H1 (cell line): ENCODE data around the gene BTG2. TPM values are rescaled to one million over a fixed set of nuclear protein-coding genes. Genes with fewer than 3 reads are reported as not detected.
A peak's percentile ranks its signal among the peaks of the same experiment; 100 is the strongest.

Experiments used
- CTCF ChIA-PET: fragments of 300-600 bp; sonication (Branson Sonifier 250); formaldehyde crosslinking; loops from one replicate; lab custom pipeline; 2021; ENCODE audit not compliant: partially characterized antibody; lab: Charles Lee
- POLR2A ChIA-PET: fragments of 300-600 bp; sonication (Branson Sonifier 250); formaldehyde crosslinking; loops from one replicate; lab custom pipeline; 2021; ENCODE audit warnings: inconsistent platforms; ENCODE audit not compliant: partially characterized antibody; lab: Charles Lee
- DNase-seq, 2 experiments: peaks; one replicate each; pipeline versions ENCODE4 v3.0.0 to v3.0.0-alpha.2; 2010 to 2022; ENCODE audit warnings: low spot score in 2 of 2, low read depth in 1 of 2, mixed read lengths in 1 of 2
- FAIRE-seq: peaks from 2 replicates; lab custom pipeline; 2011; peaks lifted over from hg19 to GRCh38; lab: Jason Lieb, UNC
- H2AFZ ChIP-seq: 2 replicates; pipeline ENCODE4 v1.8.1; 2012; ENCODE audit warnings: low read length, inconsistent platforms
- H2AK5ac ChIP-seq: 2 replicates; pipeline ENCODE4 v1.6.1; 2013; ENCODE audit warnings: low read depth, low read length
- H2BK120ac ChIP-seq: replicated peaks from 2 replicates; pipeline ENCODE3; 2013; ENCODE audit warnings: low read depth, low read length, inconsistent platforms
- H2BK12ac ChIP-seq: 2 replicates; pipeline ENCODE4 v1.6.1; 2013; ENCODE audit warnings: low read depth, low read length
- H2BK15ac ChIP-seq: 2 replicates; pipeline ENCODE4 v1.6.1; 2013; ENCODE audit warnings: low read length
- H2BK20ac ChIP-seq: 2 replicates; pipeline ENCODE4 v1.6.1; 2013; ENCODE audit warnings: low read length
- H2BK5ac ChIP-seq: 2 replicates; pipeline ENCODE4 v1.6.1; 2013; ENCODE audit warnings: low read depth, low read length
- H3K14ac ChIP-seq: 2 replicates; pipeline ENCODE4 v1.6.1; 2013; ENCODE audit warnings: inconsistent platforms; ENCODE audit not compliant: insufficient read length
- H3K18ac ChIP-seq: 2 replicates; pipeline ENCODE4 v1.6.1; 2013; ENCODE audit warnings: low read length; ENCODE audit errors: extremely low read depth
- H3K23ac ChIP-seq: 2 replicates; pipeline ENCODE4 v1.6.1; 2013; ENCODE audit warnings: inconsistent platforms; ENCODE audit not compliant: insufficient read length
- H3K23me2 ChIP-seq: 2 replicates; pipeline ENCODE4 v1.6.1; 2013; ENCODE audit warnings: low read depth, low read length
- H3K27ac ChIP-seq: 2 replicates; pipeline ENCODE4 v1.6.1; 2011; ENCODE audit warnings: low read depth, low read length, inconsistent platforms
- H3K27me3 ChIP-seq, 4 experiments: replicated peaks in 1 of 4; 1 replicate in 1 of 4; 2 replicates in 3 of 4; pipeline versions ENCODE4 v1.6.1 to v1.8.1; 2011 to 2013; ENCODE audit warnings: low read length in 3 of 4, mild to moderate bottlenecking in 3 of 4, inconsistent platforms in 2 of 4, mixed read lengths in 2 of 4, moderate library complexity in 1 of 4; ENCODE audit not compliant: control insufficient read depth in 3 of 4, insufficient read depth in 3 of 4; ENCODE audit errors: extremely low read depth in 1 of 4
- H3K36me3 ChIP-seq, 4 experiments: 2 replicates each; pipeline versions ENCODE4 v1.6.1 to v1.8.1; 2011 to 2013; ENCODE audit warnings: mild to moderate bottlenecking in 4 of 4, low read length in 3 of 4, moderate library complexity in 2 of 4, control low read depth in 1 of 4, inconsistent platforms in 1 of 4; ENCODE audit not compliant: insufficient read depth in 4 of 4, control insufficient read depth in 2 of 4
- H3K4ac ChIP-seq: replicated peaks from 2 replicates; pipeline ENCODE3; 2013; ENCODE audit warnings: low read length, low read depth, mixed read lengths, inconsistent platforms; ENCODE audit not compliant: insufficient read length
- H3K4me1 ChIP-seq, 4 experiments: replicated peaks in 1 of 4; 1 replicate in 1 of 4; 2 replicates in 3 of 4; pipeline versions ENCODE4 v1.6.1 to v1.8.1; 2011 to 2013; ENCODE audit warnings: low read length in 3 of 4, inconsistent platforms in 2 of 4, mixed read lengths in 1 of 4; ENCODE audit not compliant: insufficient read depth in 4 of 4, control insufficient read depth in 3 of 4
- H3K4me2 ChIP-seq, 2 experiments: 2 replicates each; pipeline versions ENCODE4 v1.6.1 to v1.8.1; 2011 to 2013; ENCODE audit warnings: low read depth in 2 of 2, low read length in 2 of 2, control low read depth in 1 of 2, inconsistent platforms in 1 of 2, mild to moderate bottlenecking in 1 of 2; ENCODE audit not compliant: insufficient read depth in 1 of 2
- H3K4me3 ChIP-seq, 4 experiments: fragments of 200-600, 300-600 bp in 1 of 4; sonication (generic), shearing (Covaris generic), sonication (Bioruptor Twin) in 1 of 4; 2 replicates each; pipeline versions ENCODE4 v1.5.1 to v1.8.1; 2011 to 2016; ENCODE audit warnings: low read length in 4 of 4, low read depth in 3 of 4, control low read depth in 2 of 4, inconsistent platforms in 2 of 4, mild to moderate bottlenecking in 2 of 4, mixed read lengths in 1 of 4, moderate library complexity in 1 of 4; ENCODE audit not compliant: insufficient read depth in 2 of 4; ENCODE audit errors: extremely low read depth in 1 of 4
- H3K56ac ChIP-seq: replicated peaks from 2 replicates; pipeline ENCODE3; 2013; ENCODE audit warnings: low read depth, mild to moderate bottlenecking, mixed read lengths, low read length, inconsistent platforms; ENCODE audit not compliant: insufficient read length
- H3K79me1 ChIP-seq: 2 replicates; pipeline ENCODE4 v1.6.1; 2013; ENCODE audit warnings: low read depth, low read length, control low read depth
- H3K79me2 ChIP-seq, 2 experiments: 2 replicates each; pipeline versions ENCODE4 v1.6.1 to v1.8.1; 2012 to 2013; ENCODE audit warnings: low read length in 2 of 2, mild to moderate bottlenecking in 2 of 2, inconsistent platforms in 1 of 2; ENCODE audit not compliant: insufficient read depth in 2 of 2, control insufficient read depth in 1 of 2
- H3K9ac ChIP-seq, 4 experiments: replicated peaks in 1 of 4; 1 replicate in 1 of 4; 2 replicates in 3 of 4; pipeline versions ENCODE4 v1.6.1 to v1.8.1; 2011 to 2013; ENCODE audit warnings: low read depth in 3 of 4, low read length in 3 of 4, control low read depth in 2 of 4, mild to moderate bottlenecking in 2 of 4, moderate library complexity in 2 of 4, inconsistent platforms in 1 of 4; ENCODE audit errors: extremely low read depth in 1 of 4
- H3K9me3 ChIP-seq, 2 experiments: 2 replicates each; pipeline versions ENCODE4 v1.6.1 to v1.8.1; 2012 to 2013; ENCODE audit warnings: mild to moderate bottlenecking in 2 of 2, moderate library complexity in 2 of 2, control low read depth in 1 of 2, inconsistent platforms in 1 of 2, low read depth in 1 of 2, low read length in 1 of 2, mixed read lengths in 1 of 2; ENCODE audit not compliant: insufficient read depth in 2 of 2
- H4K20me1 ChIP-seq, 2 experiments: replicated peaks in 1 of 2; 2 replicates each; pipeline versions ENCODE3 to v1.8.1; 2011 to 2013; ENCODE audit warnings: inconsistent platforms in 2 of 2, low read length in 2 of 2, mild to moderate bottlenecking in 1 of 2; ENCODE audit not compliant: insufficient read depth in 2 of 2, control insufficient read depth in 1 of 2
- H4K5ac ChIP-seq: 2 replicates; pipeline ENCODE4 v1.6.1; 2013; ENCODE audit warnings: low read length, low read depth, mixed read lengths, inconsistent platforms; ENCODE audit not compliant: insufficient read length
- H4K8ac ChIP-seq: 2 replicates; pipeline ENCODE4 v1.8.0; 2013; ENCODE audit warnings: mild to moderate bottlenecking, moderate library complexity, low read length, inconsistent platforms; ENCODE audit not compliant: insufficient read depth; ENCODE audit errors: extremely low read depth
- H4K91ac ChIP-seq: replicated peaks from 2 replicates; pipeline ENCODE3; 2013; ENCODE audit warnings: low read length, mixed read lengths, inconsistent platforms; ENCODE audit not compliant: insufficient read length
- ATF3 ChIP-seq: IDR thresholded peaks from 2 replicates; pipeline ENCODE4 v1.6.1; 2011; ENCODE audit warnings: low read depth, mild to moderate bottlenecking, low read length; ENCODE audit not compliant: insufficient read depth
- CBX8 ChIP-seq: fragments of 300-800, 300-1000 bp; sonication (generic); IDR thresholded peaks from 2 replicates; pipeline ENCODE4 v1.7.1; 2016; ENCODE audit warnings: low read depth, low read length, borderline replicate concordance
- CTCF ChIP-seq, 3 experiments: IDR thresholded peaks; 1 replicate in 2 of 3; 2 replicates in 1 of 3; pipeline versions ENCODE4 v1.5.1 to v1.6.1; 2011; ENCODE audit warnings: low read length in 3 of 3, mild to moderate bottlenecking in 3 of 3, inconsistent platforms in 2 of 3, low read depth in 1 of 3, moderate library complexity in 1 of 3; ENCODE audit not compliant: insufficient read depth in 1 of 3; ENCODE audit errors: control extremely low read depth in 1 of 3
- E2F6 ChIP-seq: IDR thresholded peaks from 2 replicates; pipeline ENCODE4 v1.6.1; 2012; ENCODE audit warnings: inconsistent platforms
- HDAC2 ChIP-seq, 2 experiments: fragments of 300-600 bp in 1 of 2; sonication (generic) in 1 of 2; IDR thresholded peaks; 2 replicates each; pipeline ENCODE4 v1.6.1; 2011 to 2012; ENCODE audit warnings: low read depth in 2 of 2, low read length in 2 of 2, mild to moderate bottlenecking in 2 of 2, moderate library complexity in 2 of 2, borderline replicate concordance in 1 of 2, inconsistent platforms in 1 of 2
- JUN ChIP-seq: IDR thresholded peaks from 2 replicates; pipeline ENCODE4 v1.6.1; 2011; ENCODE audit warnings: low read depth, mild to moderate bottlenecking, improper control_type of control experiment, low read length
- JUND ChIP-seq: IDR thresholded peaks from 2 replicates; pipeline ENCODE4 v1.6.1; 2011; ENCODE audit warnings: mild to moderate bottlenecking, improper control_type of control experiment, low read length
- RBBP5 ChIP-seq: IDR thresholded peaks from 2 replicates; pipeline ENCODE4 v1.7.1; 2012; ENCODE audit warnings: low read depth, mild to moderate bottlenecking, inconsistent platforms, low read length, moderate library complexity, borderline replicate concordance
- RXRA ChIP-seq: IDR thresholded peaks from 2 replicates; pipeline ENCODE4 v1.6.1; 2011; ENCODE audit warnings: low read depth, mild to moderate bottlenecking, low read length, moderate library complexity; ENCODE audit not compliant: insufficient read depth
- WGBS, 2 experiments: shearing (Covaris generic) in 1 of 2; methylation state at CpG; one replicate each; pipeline versions ENCODE4 v1.1.6 to v1.1.7; 2013 to 2015; ENCODE audit warnings: low lambda C conversion rate in 2 of 2, mixed read lengths in 2 of 2, inconsistent platforms in 1 of 2, low coverage in 1 of 2, missing lambda C conversion rate in 1 of 2; ENCODE audit not compliant: insufficient replicate concordance in 2 of 2, insufficient coverage in 1 of 2, insufficient read length in 1 of 2; ENCODE audit errors: extremely low coverage in 1 of 2, missing lambda C conversion rate in 1 of 2; 5-methylcytosine and 5-hydroxymethylcytosine counted together
- polyA plus RNA-seq, 7 experiments: library from polyadenylated mRNA; depleted of rRNA in 3 of 7; stranded (reverse) in 5 of 7; unstranded in 2 of 7; fragments of >200 nt in 5 of 7; fragments of 200-250 nt in 2 of 7; gene quantifications; 1 replicate in 5 of 7; 2 replicates in 1 of 7; 4 replicates in 1 of 7; pipeline versions ENCODE4 v1.2.1 to v1.2.3, GENCODE V29; 2011 to 2013; ENCODE audit warnings: missing spikeins in 2 of 7, mixed read lengths in 2 of 7
- total RNA-seq: library from RNA; stranded (reverse); fragmentation: NEBNext Ultra II Directional; extraction: Animal tissue kit (Norgen Biotek cat#: 25700); gene quantifications from 2 replicates; pipeline ENCODE4 v1.2.1, GENCODE V29; 2021

BTG2 gene
- total and polyA plus RNA-seq, 2 of the 8 experiments (the other 6 are each of a cell fraction or from before 2014, with no cell fraction given), result 4.8 to 11.0 TPM

GRCh38 chr1:203270448-203270847 is 34.9 kb upstream of the BTG2 start:
- Histone ChIP-seq H4K5ac (no peak overlapping the region), H3K23ac (no peak overlapping the region), H3K4me1 (peaks cover 0 to 13% (median 8%) of the 10 kb centered on the region in 4 experiments; a peak in 5 of 7 replicates), H3K56ac (no peak overlapping the region), H3K18ac (no peak overlapping the region), H3K4me2 (0 out of 4 replicates have a peak overlapping the region, but pooled peaks of 1 of the 2 experiments have one; percentile 44), H3K27me3 (peaks cover 0 to 26% (median 10%) of the 10 kb centered on the region in 4 experiments; a peak in 5 of 7 replicates), H4K91ac (no peak overlapping the region), H2AFZ (peak overlapping the region; percentile 99; the same call in 1 of the 2 replicates), H2BK12ac (no peak overlapping the region), H4K20me1 (no peaks in the 10 kb centered on the region), H2BK20ac (no peak overlapping the region), H2AK5ac (no peak overlapping the region), H3K4ac (no peak overlapping the region), H3K9ac (no peak overlapping the region), H2BK15ac (no peak overlapping the region), H4K8ac (no peak overlapping the region), H3K4me3 (no peak overlapping the region), H3K79me1 (no peaks in the 10 kb centered on the region), H3K23me2 (peaks cover 2% of the 10 kb centered on the region; the same call in 1 of the 2 replicates), H2BK5ac (no peak overlapping the region), H3K79me2 (no peaks in the 10 kb centered on the region), H3K27ac (no peak overlapping the region), H2BK120ac (no peak overlapping the region), H3K14ac (no peak overlapping the region), H3K36me3 (no peaks in the 10 kb centered on the region), H3K9me3 (no peaks in the 10 kb centered on the region)
- DNase-seq (no peak), FAIRE-seq (no peak)
- POLR2A ChIA-PET, result no interaction called here
- WGBS, 2 experiments, result 90% methylated on average over 4 of the region's 4 CpGs; no CpG with 5 or more reads in 1 of the 2 experiments
- CTCF ChIA-PET, result interaction anchor here (0.6 to 39.0 kb wide), 36 partner anchors 18 to 545 kb away, joined by 3 to 785 read pairs (median 4); partner anchors contain the start of genes ADORA1, BTG2, MYOG and OPTC
- TF ChIP-seq ATF3 (no peak), RXRA (no peak), E2F6 (no peak), RBBP5 (no peak), CBX8 (no peak), CTCF (IDR thresholded peaks at IDR 0.05; ENCODE audit: control extremely low read depth in 1 of 3, insufficient read depth in 1 of 3, low read depth in 1 of 3, low read length in 3 of 3) (peak in 2 of 3 experiments; percentile 20 to 24; a peak in 1 of 4 replicates), JUND (no peak), HDAC2 (IDR thresholded peaks at IDR 0.05; ENCODE audit: borderline replicate concordance in 1 of 2, low read depth in 2 of 2, low read length in 2 of 2) (no peak), JUN (no peak)
